HG03342 (cell line): Measurements from ENCODE around the gene RSRC2.
"Not testable (repeated sequence)": the region's sequence is repeated elsewhere in the genome, so short reads cannot be mapped to it uniquely, and the experiment has no call there.

Experiments used
- ATAC-seq: cut with Tn5 transposase; IDR thresholded peaks from one replicate; pipeline ENCODE4 v1.9.1; 2021; ENCODE audit warnings: mild to moderate bottlenecking, moderate library complexity; ENCODE audit not compliant: unreplicated experiment

The RSRC2 gene

DNA sequence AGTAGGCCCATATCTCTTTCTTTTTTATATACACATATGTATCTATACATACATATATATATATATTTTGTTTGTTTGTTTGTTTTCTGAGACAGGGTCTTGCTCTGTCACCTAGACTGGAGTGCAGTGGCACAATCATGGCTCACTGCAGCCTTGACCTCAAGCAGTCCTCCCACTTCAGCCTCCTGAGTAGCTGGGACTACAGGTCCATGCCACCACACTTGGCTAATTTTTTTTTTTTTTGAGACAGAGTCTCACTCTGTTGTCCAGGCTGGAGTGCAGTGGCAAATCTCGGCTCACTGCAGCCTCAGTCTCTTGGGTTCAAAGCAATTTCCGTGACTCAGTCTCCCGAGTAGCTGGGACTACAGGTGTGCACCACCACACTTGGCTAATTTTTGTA is 38.9 kb downstream of the RSRC2 start:
- not testable (repeated sequence) for ATAC-seq

GRCh38 chr12:122486805-122487426 is 39.8 kb downstream of the RSRC2 start:
- no peak for ATAC-seq

- not testable (repeated sequence) for ATAC-seq
Observed at GRCh38 chr12:122486360-122486759, 40.4 kb downstream of the RSRC2 start.

- ATAC-seq = not testable (repeated sequence)
Observed at GRCh38 chr12:122484385-122484784, 42.4 kb downstream of the RSRC2 start.

GRCh38 chr12:122483969-122484368 is 42.8 kb downstream of the RSRC2 start:
- ATAC-seq = no peak

GRCh38 chr12:122481861-122482260 is 44.9 kb downstream of the RSRC2 start:
- no peak for ATAC-seq

DNA sequence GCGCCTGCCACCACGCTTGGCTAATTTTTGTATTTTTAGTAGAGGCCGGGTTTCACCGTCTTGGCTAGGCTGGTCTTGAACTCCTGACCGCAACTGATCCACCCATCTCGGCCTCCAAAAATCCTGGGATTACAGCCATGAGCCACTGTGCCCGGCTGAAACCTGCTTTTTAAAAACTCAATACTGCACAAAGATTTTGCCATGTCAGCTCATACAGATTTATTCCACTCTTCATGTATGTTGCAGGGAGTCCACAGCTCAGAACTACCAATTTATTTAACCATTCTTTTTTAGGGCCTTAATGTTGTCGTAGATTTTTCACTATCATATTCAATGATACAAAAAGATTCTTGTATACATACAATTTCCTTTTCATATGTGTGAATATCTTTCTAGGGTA is 46.0 kb downstream of the RSRC2 start:
- no peak for ATAC-seq

- ATAC-seq = no peak
Observed at GRCh38 chr12:122474324-122474716, 52.4 kb downstream of the RSRC2 start.

DNA sequence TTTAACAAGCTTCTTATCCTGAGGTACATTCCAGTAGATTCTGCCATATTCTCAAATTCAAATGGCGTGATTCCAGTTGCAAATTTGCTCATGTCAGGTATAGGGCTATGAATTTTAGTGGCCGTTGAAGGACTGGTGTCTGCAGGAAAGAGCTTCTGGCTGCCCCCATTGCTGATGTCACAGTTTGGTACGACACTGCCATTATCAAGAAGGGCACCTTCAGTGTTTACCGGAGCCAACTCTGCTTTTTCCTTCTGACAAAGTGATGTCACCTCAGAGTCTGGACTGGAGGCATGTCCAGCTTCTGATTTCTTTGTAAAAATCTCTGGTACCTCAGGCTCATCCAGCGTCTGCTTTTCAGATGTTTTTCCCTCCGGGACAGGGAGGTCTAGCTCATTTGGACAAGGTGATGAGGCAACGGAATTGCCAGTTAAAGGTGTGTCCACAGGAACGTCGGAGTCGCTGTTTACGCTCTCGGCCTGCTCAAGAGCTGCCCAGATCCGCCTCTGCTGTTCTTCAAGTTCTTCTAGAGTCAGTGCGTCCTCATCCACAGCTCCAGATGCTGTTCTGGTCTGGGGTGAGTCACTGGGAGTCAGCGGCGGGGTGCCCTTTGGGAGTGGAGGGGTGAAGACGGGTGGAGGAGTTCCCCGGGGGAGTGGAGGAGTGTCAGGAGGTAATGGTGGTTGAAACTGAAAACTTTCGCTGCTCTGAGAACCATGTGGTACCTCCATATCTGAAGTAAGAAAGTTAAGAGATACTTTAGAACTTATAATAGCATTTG is 53.0 kb downstream of the RSRC2 start:
- ATAC-seq = peak; percentile 58

DNA sequence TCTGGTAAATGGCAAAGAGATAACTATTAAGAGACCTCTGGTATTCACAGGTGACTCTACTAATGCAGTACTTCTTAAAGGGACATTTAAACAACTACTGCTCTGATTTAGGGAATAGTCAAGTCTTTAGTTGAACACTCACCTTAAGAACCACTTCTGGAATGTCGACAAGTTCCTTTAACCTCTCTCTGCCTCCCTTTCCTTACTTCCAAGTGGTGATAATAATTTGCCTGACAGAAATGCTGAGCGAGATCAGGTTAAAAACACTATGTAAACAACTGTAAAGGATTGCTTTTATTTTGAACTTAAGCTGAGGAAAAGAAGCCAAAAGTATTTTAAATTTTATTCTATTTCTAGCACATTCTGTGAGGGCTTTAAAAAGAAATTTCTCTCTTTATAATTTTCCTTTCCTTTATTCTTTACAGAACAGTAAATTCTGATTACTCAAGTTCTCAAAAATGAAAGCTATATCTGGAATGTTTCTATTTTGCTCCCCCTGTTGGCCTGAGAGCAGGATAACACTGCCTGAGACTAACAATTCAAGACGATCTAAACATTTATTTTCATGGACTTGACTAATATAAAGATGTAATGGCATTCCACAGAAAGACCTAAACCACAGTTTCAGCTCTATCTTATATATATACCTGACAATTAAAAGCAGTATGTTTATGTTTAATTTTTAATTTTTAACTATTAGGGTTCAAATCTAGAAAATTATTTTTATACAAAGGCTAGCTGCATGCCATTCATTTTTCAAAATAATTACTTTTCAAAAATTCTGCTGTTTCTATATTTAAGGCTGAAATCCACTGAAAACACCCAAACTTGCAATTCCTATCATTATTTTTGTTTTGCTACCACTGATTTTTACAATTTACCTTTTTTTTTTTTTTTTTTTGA is 55.2 kb downstream of the RSRC2 start:
- ATAC-seq = no peak

DNA sequence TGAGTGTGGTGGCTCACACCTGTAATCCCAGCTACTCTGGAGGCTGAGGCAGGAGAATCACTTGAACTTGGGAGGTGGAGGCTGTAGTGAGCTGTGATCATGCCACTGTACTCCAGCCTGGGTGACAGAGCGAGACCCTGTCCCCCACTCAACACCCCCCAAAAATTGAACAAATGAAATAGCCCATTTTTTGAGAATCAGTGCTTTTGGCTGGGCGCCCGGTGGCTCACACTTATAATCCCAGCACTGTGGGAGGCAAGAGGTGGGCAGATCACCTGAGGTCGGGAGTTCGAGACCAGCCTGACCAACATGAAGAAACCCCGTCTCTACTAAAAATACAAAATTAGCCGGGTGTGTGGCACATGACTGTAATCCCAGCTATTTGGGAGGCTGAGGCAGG is 56.2 kb downstream of the RSRC2 start:
- ATAC-seq = not testable (repeated sequence)

- not testable (repeated sequence) for ATAC-seq
Observed at GRCh38 chr12:122469856-122470255, 56.9 kb downstream of the RSRC2 start.

DNA sequence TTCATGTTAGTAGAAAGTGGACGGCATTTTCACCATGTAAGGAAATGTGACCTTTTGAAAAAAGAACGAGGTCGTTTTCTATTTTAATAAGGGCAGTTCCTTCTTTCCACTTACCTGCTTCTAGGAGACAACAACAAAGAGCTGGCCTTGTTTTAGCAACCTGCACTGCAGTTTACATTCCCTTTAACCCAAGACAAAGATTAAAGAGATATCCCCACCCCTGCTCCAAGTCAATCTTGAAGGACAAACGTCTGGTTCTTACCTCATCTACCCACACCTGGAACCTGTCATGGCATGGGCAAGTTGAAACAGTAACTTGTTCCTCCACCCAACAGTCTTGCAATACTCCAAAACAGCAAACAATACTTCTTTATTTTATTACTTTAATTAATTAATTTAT is 58.8 kb downstream of the RSRC2 start:
- ATAC-seq = no peak

DNA sequence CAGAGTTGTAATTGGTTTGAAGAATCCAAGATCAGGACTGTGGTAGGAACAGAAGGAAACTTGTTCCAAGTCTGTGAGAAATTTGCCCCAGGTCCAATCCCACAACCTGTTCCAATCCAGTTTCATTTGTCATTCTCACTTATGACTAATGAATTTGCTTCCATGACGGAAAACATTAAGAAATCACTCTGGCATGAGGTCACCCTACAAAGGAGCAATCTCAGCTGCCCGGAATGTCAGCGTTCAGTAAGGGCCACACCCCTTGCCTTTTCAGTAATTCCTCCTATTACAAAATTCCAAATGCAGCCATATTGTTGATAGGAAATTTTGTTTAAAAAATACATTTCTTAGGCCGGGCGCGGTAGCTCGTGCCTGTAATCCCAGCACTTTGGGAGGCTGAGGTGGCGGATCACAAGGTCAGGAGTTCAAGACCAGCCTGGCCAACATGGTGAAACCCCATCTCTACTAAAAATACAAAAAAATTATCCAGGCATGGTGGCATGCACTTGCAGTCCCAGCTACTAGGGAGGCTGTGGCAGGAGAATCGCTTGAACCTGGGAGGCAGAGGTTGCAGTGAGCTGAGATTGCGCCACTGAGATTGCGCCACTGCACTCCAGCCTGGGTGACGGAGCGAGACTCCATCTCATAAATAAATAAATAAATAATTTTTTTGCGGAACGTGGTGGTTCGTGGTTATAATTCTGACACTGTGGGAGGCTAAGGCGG is 62.3 kb downstream of the RSRC2 start:
- not testable (repeated sequence) for ATAC-seq

- ATAC-seq = no peak
Observed at GRCh38 chr12:122460641-122461040, 66.1 kb downstream of the RSRC2 start.

DNA sequence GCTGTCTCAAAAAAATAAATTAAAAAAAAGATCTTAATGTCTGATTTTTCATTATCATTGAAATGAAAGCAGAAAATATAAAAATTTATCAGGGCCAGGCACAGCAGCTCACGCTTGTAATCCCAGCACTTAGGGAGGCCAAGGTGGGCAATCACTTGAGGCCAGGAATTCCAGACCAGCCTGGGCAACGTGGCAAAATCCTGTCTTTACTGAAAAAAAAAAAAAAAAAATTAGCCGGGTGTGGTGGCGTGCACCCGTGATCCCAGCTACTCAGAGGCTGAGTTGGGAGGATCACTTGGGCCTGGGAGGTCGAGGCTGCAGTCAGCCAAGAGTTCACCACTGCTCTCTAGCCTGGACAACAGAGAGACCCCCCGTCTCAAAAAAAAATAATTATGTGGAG is 66.7 kb downstream of the RSRC2 start:
- ATAC-seq = no peak

- no peak for ATAC-seq
Observed at GRCh38 chr12:122459211-122459610, 67.5 kb downstream of the RSRC2 start.

DNA sequence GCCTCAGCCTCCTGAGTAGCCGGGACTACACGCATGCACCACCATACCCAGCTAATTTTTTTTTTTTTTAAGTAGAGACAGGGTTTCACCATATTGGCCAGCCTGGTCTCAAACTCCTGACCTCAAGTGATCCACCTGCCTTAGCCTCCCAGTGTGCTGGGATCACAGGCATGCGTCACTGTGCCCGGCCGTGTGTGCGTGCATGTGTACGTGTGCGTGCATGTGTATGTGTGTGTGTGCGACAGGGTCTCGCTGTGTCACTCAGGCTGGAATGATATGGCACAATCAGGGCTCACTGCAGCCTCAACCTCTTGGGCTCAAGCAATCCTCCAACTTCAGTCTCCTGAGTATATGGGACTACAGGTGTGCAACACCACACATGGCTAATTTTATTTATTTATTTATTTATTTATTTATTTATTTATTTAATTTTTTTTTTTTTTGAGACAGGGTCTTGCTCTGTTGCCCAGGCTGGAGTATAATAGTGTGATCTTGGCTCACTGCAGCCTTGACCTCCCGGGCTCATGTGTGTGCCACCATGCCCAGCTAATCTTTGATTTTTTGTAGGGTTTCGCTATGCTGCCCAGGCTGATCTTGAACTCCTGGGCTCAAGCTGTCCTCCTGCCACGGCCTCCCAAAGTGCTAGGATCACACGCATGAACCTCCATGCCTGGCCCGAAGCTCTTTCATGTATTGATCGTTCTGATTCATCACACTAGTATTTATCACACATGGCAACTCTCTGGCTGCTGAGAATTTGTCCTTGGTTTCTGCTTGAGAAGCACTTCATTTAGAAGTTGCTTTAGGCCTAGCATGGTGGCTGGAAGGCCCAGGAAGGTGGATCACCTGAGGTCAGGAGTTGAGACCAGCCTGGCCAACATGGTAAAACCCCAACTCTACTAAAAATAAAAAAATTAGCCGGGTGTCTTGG is 68.4 kb downstream of the RSRC2 start:
- no peak for ATAC-seq

DNA sequence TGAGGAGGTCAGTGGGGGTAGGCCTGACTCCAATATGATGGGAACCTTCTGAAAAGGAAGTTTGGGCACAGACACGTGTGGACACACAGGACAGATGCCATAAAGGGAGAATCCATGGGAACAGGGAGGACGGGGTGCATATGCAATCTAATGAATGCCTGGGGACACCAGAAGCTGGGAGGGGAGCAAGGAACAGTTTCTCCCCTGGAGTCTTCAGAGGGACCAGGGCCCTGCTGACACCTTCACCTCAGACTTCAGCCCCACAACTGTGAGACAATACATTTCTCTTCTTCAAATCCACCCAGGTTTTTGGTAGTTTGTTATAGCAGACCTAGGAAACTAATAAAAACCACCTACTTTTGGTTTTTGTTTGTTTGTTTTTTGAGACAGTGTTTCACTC is 69.1 kb downstream of the RSRC2 start:
- no peak for ATAC-seq

GRCh38 chr12:122454739-122455138 is 72.0 kb downstream of the RSRC2 start:
- ATAC-seq = no peak
